Measurements from ENCODE around the gene ELMOD3.

GRCh38 chr2:85440729-85441128 lies 86.2 kb downstream of the ELMOD3 start:
- TF ChIP-seq, protein P1, sequence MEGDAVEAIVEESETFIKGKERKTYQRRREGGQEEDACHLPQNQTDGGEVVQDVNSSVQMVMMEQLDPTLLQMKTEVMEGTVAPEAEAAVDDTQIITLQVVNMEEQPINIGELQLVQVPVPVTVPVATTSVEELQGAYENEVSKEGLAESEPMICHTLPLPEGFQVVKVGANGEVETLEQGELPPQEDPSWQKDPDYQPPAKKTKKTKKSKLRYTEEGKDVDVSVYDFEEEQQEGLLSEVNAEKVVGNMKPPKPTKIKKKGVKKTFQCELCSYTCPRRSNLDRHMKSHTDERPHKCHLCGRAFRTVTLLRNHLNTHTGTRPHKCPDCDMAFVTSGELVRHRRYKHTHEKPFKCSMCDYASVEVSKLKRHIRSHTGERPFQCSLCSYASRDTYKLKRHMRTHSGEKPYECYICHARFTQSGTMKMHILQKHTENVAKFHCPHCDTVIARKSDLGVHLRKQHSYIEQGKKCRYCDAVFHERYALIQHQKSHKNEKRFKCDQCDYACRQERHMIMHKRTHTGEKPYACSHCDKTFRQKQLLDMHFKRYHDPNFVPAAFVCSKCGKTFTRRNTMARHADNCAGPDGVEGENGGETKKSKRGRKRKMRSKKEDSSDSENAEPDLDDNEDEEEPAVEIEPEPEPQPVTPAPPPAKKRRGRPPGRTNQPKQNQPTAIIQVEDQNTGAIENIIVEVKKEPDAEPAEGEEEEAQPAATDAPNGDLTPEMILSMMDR (IDR thresholded peaks at IDR 0.05), result no peak
- TF ChIP-seq POLR2A (IDR thresholded peaks at IDR 0.05) (no peak), EP300 (IDR thresholded peaks at IDR 0.05; ENCODE audit: low read depth) (no peak)
